ENCODE measurements around the gene VEPH1. TPM values are rescaled to one million over a fixed set of nuclear protein-coding genes. Genes with fewer than 3 reads are reported as not detected.

Gene VEPH1
- under 1 TPM in 3 of 5 donors, not detected in 2; 0.33 to 0.67 (median 0.35) TPM for total RNA-seq
- total RNA-seq (2013), result 0.29 TPM
- total RNA-seq, result 0 to 0.14 (median 0) reads per million in 29 experiments

- POLR2A ChIA-PET, result no interaction called here
- H3K9me3 ChIP-seq, result no peaks in the 10 kb centered on the region
- peaks cover 19 to 27% of the 10 kb centered on the region in 2 donors for H3K27me3 Mint-ChIP-seq
- no peak within 1 kb of the TSS for H3K27ac Mint-ChIP-seq
- peaks cover 6% of the 10 kb centered on the region in 2 experiments for H3K27me3 ChIP-seq (replicated peaks in 1 of 2; ENCODE audit: control insufficient read depth in 2 of 2, extremely low read depth in 1 of 2, insufficient read depth in 2 of 2, low read length in 1 of 2)
- WGBS (ENCODE audit: insufficient coverage), result 82% methylated on average over 4 of the region's 7 CpGs
- DNase-seq (no peak), ATAC-seq (replicated peaks in 1 of 4) (no peak)
- no peaks in the 10 kb centered on the region for H3K36me3 Mint-ChIP-seq
- H3K4me3 ChIP-seq (ENCODE audit: control insufficient read depth in 1 of 2, extremely low read depth in 1 of 2, low read length in 1 of 2), result no peak within 1 kb of the TSS
- H3K27ac ChIP-seq (ENCODE audit: low read length), result no peak within 1 kb of the TSS
- no peaks in the 10 kb centered on the region for H3K36me3 ChIP-seq (ENCODE audit: control insufficient read depth in 2 of 2, extremely low read depth in 1 of 2, insufficient read depth in 1 of 2, low read length in 1 of 2)
- H3K4me3 Mint-ChIP-seq, result no peak within 1 kb of the TSS
- CTCF ChIA-PET, result no interaction called here
- H3K4me1 Mint-ChIP-seq, result peaks cover 0 to 13% (median 7%) of the 10 kb centered on the region in 3 donors
- H3K4me1 ChIP-seq (ENCODE audit: control insufficient read depth in 1 of 2, extremely low read depth in 1 of 2, insufficient read depth in 2 of 2, low read length in 2 of 2), result no peaks in the 10 kb centered on the region
- H3K9me3 Mint-ChIP-seq, result peaks cover 0 to 4% (median 0%) of the 10 kb centered on the region in 3 donors
Measured at GRCh38 chr3:157502916-157503595, at the start of gene VEPH1. TSS of gene VEPH1 (minus strand) at chr3:157503416. CDS start at chr3:157495349, 8,067 bp downstream.

DNA sequence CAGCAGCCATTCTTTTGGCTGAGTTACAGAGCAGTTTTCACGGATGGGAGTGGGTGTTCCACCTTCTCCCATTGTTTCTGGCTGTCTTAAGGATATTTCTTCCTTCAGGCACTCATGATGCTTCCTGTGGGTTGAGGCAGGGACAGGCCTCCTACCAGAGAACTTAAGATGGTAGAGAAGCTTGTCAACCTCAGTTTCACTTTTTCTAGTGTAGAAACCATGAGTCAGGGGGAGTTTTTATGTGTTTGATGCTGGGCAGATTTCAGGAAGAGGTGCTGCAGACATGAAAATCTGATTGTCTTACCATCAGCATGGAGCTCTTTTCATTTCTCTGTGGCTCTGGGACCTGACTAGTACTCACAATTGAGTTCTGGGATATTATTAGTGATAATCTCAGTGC lies 48.7 kb upstream of the VEPH1 start:
- WGBS (ENCODE audit: insufficient coverage), result 80% methylated on average over 1 of the region's 1 CpG
- POLR2A ChIA-PET, result interaction anchor here in 1 of 2 donors (0.7 kb wide), 1 partner anchor 1249 kb away, joined by 3 read pairs; no protein-coding TSS in a partner anchor
- Mint-ChIP-seq H3K36me3 (no peaks in the 10 kb centered on the region), H3K27ac (no peak overlapping the region), H3K9me3 (peaks cover 9 to 23% (median 9%) of the 10 kb centered on the region in 3 donors), H3K4me1 (no peaks in the 10 kb centered on the region), H3K27me3 (peaks cover 10 to 11% of the 10 kb centered on the region in 2 donors), H3K4me3 (no peak overlapping the region)
- Histone ChIP-seq H3K4me1 (ENCODE audit: control insufficient read depth in 1 of 2, extremely low read depth in 1 of 2, insufficient read depth in 2 of 2, low read length in 2 of 2) (no peaks in the 10 kb centered on the region), H3K27me3 (replicated peaks in 1 of 2; ENCODE audit: control insufficient read depth in 2 of 2, extremely low read depth in 1 of 2, insufficient read depth in 2 of 2, low read length in 1 of 2) (no peaks in the 10 kb centered on the region), H3K27ac (ENCODE audit: low read length) (no peak overlapping the region), H3K9me3 (peaks cover 2% of the 10 kb centered on the region), H3K36me3 (ENCODE audit: control insufficient read depth in 2 of 2, extremely low read depth in 1 of 2, insufficient read depth in 1 of 2, low read length in 1 of 2) (no peaks in the 10 kb centered on the region), H3K4me3 (ENCODE audit: control insufficient read depth in 1 of 2, extremely low read depth in 1 of 2, low read length in 1 of 2) (no peak overlapping the region)
- CTCF ChIA-PET, result no interaction called here
- no peak for ATAC-seq (replicated peaks in 1 of 4)
- DNase-seq, result no peak

GRCh38 chr3:157549498-157549897 lies 46.3 kb upstream of the VEPH1 start:
- Mint-ChIP-seq H3K4me1 (no peaks in the 10 kb centered on the region), H3K27me3 (peaks cover 1 to 10% of the 10 kb centered on the region in 2 donors), H3K36me3 (no peaks in the 10 kb centered on the region), H3K4me3 (no peak overlapping the region), H3K9me3 (peaks cover 9 to 23% (median 9%) of the 10 kb centered on the region in 3 donors), H3K27ac (no peak overlapping the region)
- H3K4me1 ChIP-seq (ENCODE audit: control insufficient read depth in 1 of 2, extremely low read depth in 1 of 2, insufficient read depth in 2 of 2, low read length in 2 of 2), result no peaks in the 10 kb centered on the region
- POLR2A ChIA-PET, result no interaction called here
- no peak for ATAC-seq (replicated peaks in 1 of 4)
- no CpG with 5 or more reads among the region's 2 CpGs for WGBS (ENCODE audit: insufficient coverage)
- no peak overlapping the region for H3K4me3 ChIP-seq (ENCODE audit: control insufficient read depth in 1 of 2, extremely low read depth in 1 of 2, low read length in 1 of 2)
- DNase-seq, result no peak
- no peaks in the 10 kb centered on the region for H3K36me3 ChIP-seq (ENCODE audit: control insufficient read depth in 2 of 2, extremely low read depth in 1 of 2, insufficient read depth in 1 of 2, low read length in 1 of 2)
- H3K9me3 ChIP-seq, result peaks cover 2% of the 10 kb centered on the region
- H3K27ac ChIP-seq (ENCODE audit: low read length), result no peak overlapping the region
- CTCF ChIA-PET, result no interaction called here
- H3K27me3 ChIP-seq (replicated peaks in 1 of 2; ENCODE audit: control insufficient read depth in 2 of 2, extremely low read depth in 1 of 2, insufficient read depth in 2 of 2, low read length in 1 of 2), result no peaks in the 10 kb centered on the region

- CTCF ChIA-PET, result no interaction called here
- H3K27ac Mint-ChIP-seq, result no peak overlapping the region
- Histone ChIP-seq H3K27me3 (replicated peaks in 1 of 2; ENCODE audit: control insufficient read depth in 2 of 2, extremely low read depth in 1 of 2, insufficient read depth in 2 of 2, low read length in 1 of 2) (peaks cover 0 to 17% of the 10 kb centered on the region in 2 experiments), H3K27ac (ENCODE audit: low read length) (no peak overlapping the region), H3K9me3 (peaks cover under 1% of the 10 kb centered on the region), H3K4me1 (ENCODE audit: control insufficient read depth in 1 of 2, extremely low read depth in 1 of 2, insufficient read depth in 2 of 2, low read length in 2 of 2) (no peaks in the 10 kb centered on the region), H3K4me3 (ENCODE audit: control insufficient read depth in 1 of 2, extremely low read depth in 1 of 2, low read length in 1 of 2) (no peak overlapping the region), H3K36me3 (ENCODE audit: control insufficient read depth in 2 of 2, extremely low read depth in 1 of 2, insufficient read depth in 1 of 2, low read length in 1 of 2) (no peaks in the 10 kb centered on the region)
- H3K27me3 Mint-ChIP-seq, result peaks cover 24 to 25% of the 10 kb centered on the region in 2 donors
- H3K4me3 Mint-ChIP-seq, result no peak overlapping the region
- peaks cover 0 to 2% (median 0%) of the 10 kb centered on the region in 3 donors for H3K4me1 Mint-ChIP-seq
- DNase-seq (no peak), ATAC-seq (replicated peaks in 1 of 4) (no peak)
- H3K36me3 Mint-ChIP-seq, result no peaks in the 10 kb centered on the region
- peaks cover 3 to 4% (median 3%) of the 10 kb centered on the region in 3 donors for H3K9me3 Mint-ChIP-seq
- POLR2A ChIA-PET, result no interaction called here
- 100% methylated on average over 1 of the region's 4 CpGs for WGBS (ENCODE audit: insufficient coverage)
Measured at GRCh38 chr3:157544501-157545130, 41.4 kb upstream of the VEPH1 start.

- no peak for ATAC-seq (replicated peaks in 1 of 4)
- peaks cover 0 to 2% (median 0%) of the 10 kb centered on the region in 3 donors for H3K4me1 Mint-ChIP-seq
- peaks cover 0 to 4% (median 3%) of the 10 kb centered on the region in 3 donors for H3K9me3 Mint-ChIP-seq
- Histone ChIP-seq H3K27ac (ENCODE audit: low read length) (no peak overlapping the region), H3K4me3 (ENCODE audit: control insufficient read depth in 1 of 2, extremely low read depth in 1 of 2, low read length in 1 of 2) (no peak overlapping the region), H3K36me3 (ENCODE audit: control insufficient read depth in 2 of 2, extremely low read depth in 1 of 2, insufficient read depth in 1 of 2, low read length in 1 of 2) (no peaks in the 10 kb centered on the region), H3K4me1 (ENCODE audit: control insufficient read depth in 1 of 2, extremely low read depth in 1 of 2, insufficient read depth in 2 of 2, low read length in 2 of 2) (no peaks in the 10 kb centered on the region), H3K27me3 (replicated peaks in 1 of 2; ENCODE audit: control insufficient read depth in 2 of 2, extremely low read depth in 1 of 2, insufficient read depth in 2 of 2, low read length in 1 of 2) (peaks cover 0 to 17% of the 10 kb centered on the region in 2 experiments), H3K9me3 (no peaks in the 10 kb centered on the region)
- no peak overlapping the region for H3K27ac Mint-ChIP-seq
- H3K4me3 Mint-ChIP-seq, result no peak overlapping the region
- no peak for DNase-seq
- ChIA-PET POLR2A (no interaction called here), CTCF (no interaction called here)
- H3K27me3 Mint-ChIP-seq, result peaks cover 28 to 32% of the 10 kb centered on the region in 2 donors
- no peaks in the 10 kb centered on the region for H3K36me3 Mint-ChIP-seq
- WGBS (ENCODE audit: insufficient coverage), result 80% methylated on average over 4 of the region's 13 CpGs
Measured at GRCh38 chr3:157543501-157544035, 40.4 kb upstream of the VEPH1 start.

- POLR2A ChIA-PET, result no interaction called here
- H3K4me3 ChIP-seq (ENCODE audit: control insufficient read depth in 1 of 2, extremely low read depth in 1 of 2, low read length in 1 of 2), result no peak overlapping the region
Measured at GRCh38 chr3:157542711-157543500, 39.7 kb upstream of the VEPH1 start.

More at GRCh38 chr3:157542711-157543500, 39.7 kb upstream of the VEPH1 start:
- peaks cover 0 to 17% of the 10 kb centered on the region in 2 experiments for H3K27me3 ChIP-seq (replicated peaks in 1 of 2; ENCODE audit: control insufficient read depth in 2 of 2, extremely low read depth in 1 of 2, insufficient read depth in 2 of 2, low read length in 1 of 2)
- no peak overlapping the region for H3K27ac ChIP-seq (ENCODE audit: low read length)
- H3K36me3 ChIP-seq (ENCODE audit: control insufficient read depth in 2 of 2, extremely low read depth in 1 of 2, insufficient read depth in 1 of 2, low read length in 1 of 2), result no peaks in the 10 kb centered on the region
- Mint-ChIP-seq H3K27me3 (peaks cover 28 to 34% of the 10 kb centered on the region in 2 donors), H3K36me3 (no peaks in the 10 kb centered on the region), H3K27ac (no peak overlapping the region), H3K4me3 (no peak overlapping the region), H3K9me3 (peaks cover 0 to 4% (median 3%) of the 10 kb centered on the region in 3 donors), H3K4me1 (peaks cover 0 to 2% (median 0%) of the 10 kb centered on the region in 3 donors)
- DNase-seq, result no peak
- CTCF ChIA-PET, result no interaction called here
- ATAC-seq (replicated peaks in 1 of 4), result no peak
- 28% methylated on average over 47 of the region's 50 CpGs for WGBS (ENCODE audit: insufficient coverage)
- H3K9me3 ChIP-seq, result no peaks in the 10 kb centered on the region
- H3K4me1 ChIP-seq (ENCODE audit: control insufficient read depth in 1 of 2, extremely low read depth in 1 of 2, insufficient read depth in 2 of 2, low read length in 2 of 2), result no peaks in the 10 kb centered on the region
